Mesendoderm (in vitro differentiated cells): Measurements from ENCODE around the gene GTF2I.
A peak's percentile ranks its signal among the peaks of the same experiment; 100 is the strongest.

ENCODE experiments used
- DNase-seq: peaks from one replicate; pipeline ENCODE4 v3.0.0; 2013
- H2AK5ac ChIP-seq: 2 replicates; pipeline ENCODE4 v1.6.1; 2013; ENCODE audit warnings: low read length, inconsistent platforms
- H2BK120ac ChIP-seq: 2 replicates; pipeline ENCODE4 v1.6.1; 2013; ENCODE audit warnings: low read depth, mild to moderate bottlenecking, low read length, moderate library complexity, mixed read lengths
- H2BK15ac ChIP-seq: replicated peaks from 2 replicates; pipeline ENCODE4 v1.6.1; 2013; ENCODE audit warnings: low read depth, mild to moderate bottlenecking, moderate library complexity
- H2BK5ac ChIP-seq: 2 replicates; pipeline ENCODE4 v1.6.1; 2013; ENCODE audit warnings: low read length, inconsistent platforms
- H3K18ac ChIP-seq: 2 replicates; pipeline ENCODE4 v1.6.1; 2013; ENCODE audit warnings: mild to moderate bottlenecking, low read length, mixed read lengths
- H3K23ac ChIP-seq: one replicate; pipeline ENCODE4 v1.6.1; 2013; ENCODE audit warnings: low read length
- H3K27ac ChIP-seq: 2 replicates; pipeline ENCODE4 v1.5.1; 2013; ENCODE audit warnings: low read depth, mild to moderate bottlenecking, inconsistent platforms, low read length, moderate library complexity
- H3K27me3 ChIP-seq: 2 replicates; pipeline ENCODE4 v1.6.1; 2013; ENCODE audit warnings: low read length, control low read depth, mild to moderate bottlenecking, inconsistent platforms; ENCODE audit not compliant: insufficient read depth, poor library complexity
- H3K36me3 ChIP-seq: 2 replicates; pipeline ENCODE4 v1.6.1; 2013; ENCODE audit warnings: low read length, inconsistent platforms; ENCODE audit not compliant: control insufficient read depth, insufficient read depth
- H3K4ac ChIP-seq: one replicate; pipeline ENCODE4 v1.6.1; 2013; ENCODE audit warnings: low read depth, mild to moderate bottlenecking, low read length, moderate library complexity
- H3K4me1 ChIP-seq: 2 replicates; pipeline ENCODE4 v1.6.1; 2013; ENCODE audit warnings: low read depth, low read length, inconsistent platforms; ENCODE audit not compliant: control insufficient read depth
- H3K4me2 ChIP-seq: 2 replicates; pipeline ENCODE4 v1.6.1; 2013; ENCODE audit warnings: low read length
- H3K4me3 ChIP-seq: 2 replicates; pipeline ENCODE4 v1.5.1; 2013; ENCODE audit warnings: mild to moderate bottlenecking, low read length
- H3K56ac ChIP-seq: one replicate; pipeline ENCODE4 v1.6.1; 2013; ENCODE audit warnings: low read length
- H3K79me1 ChIP-seq: 2 replicates; pipeline ENCODE4 v1.6.1; 2013; ENCODE audit warnings: low read length, inconsistent platforms
- H3K79me2 ChIP-seq: 2 replicates; pipeline ENCODE4 v1.6.1; 2013; ENCODE audit warnings: mild to moderate bottlenecking, low read length; ENCODE audit not compliant: control insufficient read depth, insufficient read depth
- H3K9ac ChIP-seq: 2 replicates; pipeline ENCODE4 v1.6.1; 2013; ENCODE audit warnings: low read length, inconsistent platforms
- H4K5ac ChIP-seq: one replicate; pipeline ENCODE4 v1.6.1; 2013; ENCODE audit warnings: low read length
- H4K8ac ChIP-seq: one replicate; pipeline ENCODE4 v1.6.1; 2013; ENCODE audit warnings: low read depth, mild to moderate bottlenecking, control low read depth, low read length, moderate library complexity
- WGBS: extraction: QIAGEN DNeasy Blood & Tissue Kit; methylation state at CpG from one replicate; pipeline ENCODE4 v1.1.7; 2013; ENCODE audit warnings: low lambda C conversion rate, missing lambda C conversion rate; ENCODE audit not compliant: insufficient coverage; ENCODE audit errors: extremely low coverage; 5-methylcytosine and 5-hydroxymethylcytosine counted together

Gene GTF2I

GRCh38 chr7:74622228-74622749 is 35.2 kb upstream of the GTF2I start:
- Histone ChIP-seq H3K36me3 (no peaks in the 10 kb centered on the region), H3K9ac (no peak overlapping the region), H4K8ac (no peak overlapping the region), H3K18ac (no peak overlapping the region), H3K27me3 (no peaks in the 10 kb centered on the region), H2BK120ac (no peak overlapping the region), H3K4me1 (peaks cover under 1% of the 10 kb centered on the region), H3K79me2 (no peaks in the 10 kb centered on the region), H3K79me1 (no peaks in the 10 kb centered on the region), H2AK5ac (no peak overlapping the region), H3K4me2 (no peak overlapping the region), H4K5ac (no peak overlapping the region), H3K4ac (no peak overlapping the region), H3K23ac (no peak overlapping the region), H3K4me3 (no peak overlapping the region), H3K27ac (no peak overlapping the region), H2BK5ac (no peak overlapping the region), H3K56ac (no peak overlapping the region), H2BK15ac (no peak overlapping the region)
- WGBS: no CpG with 5 or more reads among the region's 5 CpGs
- DNase-seq: no peak

- H2BK15ac ChIP-seq: no peak overlapping the region
- no peak for DNase-seq
- H3K4me2 ChIP-seq: no peak overlapping the region
- H3K4ac ChIP-seq: no peak overlapping the region
- no peak overlapping the region for H3K4me3 ChIP-seq
- WGBS: no CpG with 5 or more reads among the region's 9 CpGs
- no peak overlapping the region for H3K27ac ChIP-seq
- H3K4me1 ChIP-seq: no peaks in the 10 kb centered on the region
- H3K79me1 ChIP-seq: no peaks in the 10 kb centered on the region
- H3K56ac ChIP-seq: no peak overlapping the region
- H3K36me3 ChIP-seq: no peaks in the 10 kb centered on the region
- no peak overlapping the region for H4K8ac ChIP-seq
- no peak overlapping the region for H4K5ac ChIP-seq
- no peaks in the 10 kb centered on the region for H3K79me2 ChIP-seq
- no peak overlapping the region for H2BK120ac ChIP-seq
- no peak overlapping the region for H2AK5ac ChIP-seq
- H3K23ac ChIP-seq: no peak overlapping the region
- no peaks in the 10 kb centered on the region for H3K27me3 ChIP-seq
- no peak overlapping the region for H3K18ac ChIP-seq
- no peak overlapping the region for H3K9ac ChIP-seq
- no peak overlapping the region for H2BK5ac ChIP-seq
Observed at GRCh38 chr7:74623135-74623534, 34.4 kb upstream of the GTF2I start.

GRCh38 chr7:74625446-74625845 is 32.1 kb upstream of the GTF2I start:
- H2BK5ac ChIP-seq: no peak overlapping the region
- H3K79me2 ChIP-seq: no peaks in the 10 kb centered on the region
- H2BK120ac ChIP-seq: no peak overlapping the region
- H3K18ac ChIP-seq: no peak overlapping the region
- H3K9ac ChIP-seq: no peak overlapping the region
- no peak for DNase-seq
- no peak overlapping the region for H2AK5ac ChIP-seq
- no peak overlapping the region for H2BK15ac ChIP-seq
- H3K4me3 ChIP-seq: no peak overlapping the region
- H3K4me2 ChIP-seq: no peak overlapping the region
- H3K27ac ChIP-seq: no peak overlapping the region
- H4K8ac ChIP-seq: no peak overlapping the region
- H3K56ac ChIP-seq: no peak overlapping the region
- H3K27me3 ChIP-seq: no peaks in the 10 kb centered on the region
- no CpG with 5 or more reads among the region's 3 CpGs for WGBS
- no peak overlapping the region for H4K5ac ChIP-seq
- no peaks in the 10 kb centered on the region for H3K79me1 ChIP-seq
- no peak overlapping the region for H3K4ac ChIP-seq
- no peaks in the 10 kb centered on the region for H3K36me3 ChIP-seq
- no peaks in the 10 kb centered on the region for H3K4me1 ChIP-seq
- no peak overlapping the region for H3K23ac ChIP-seq

- WGBS: no CpG with 5 or more reads among the region's 12 CpGs
- DNase-seq: peak; percentile 46
- Histone ChIP-seq H3K9ac (no peak overlapping the region), H2BK5ac (no peak overlapping the region), H2BK120ac (no peak overlapping the region), H3K4me1 (no peaks in the 10 kb centered on the region), H3K4me2 (no peak overlapping the region), H2BK15ac (no peak overlapping the region), H3K36me3 (no peaks in the 10 kb centered on the region), H3K79me2 (no peaks in the 10 kb centered on the region), H3K27ac (no peak overlapping the region), H3K4me3 (no peak overlapping the region), H3K79me1 (no peaks in the 10 kb centered on the region), H3K18ac (no peak overlapping the region), H3K4ac (peak overlapping the region; percentile 93), H4K5ac (no peak overlapping the region), H3K56ac (peak overlapping the region; percentile 22), H3K27me3 (no peaks in the 10 kb centered on the region), H4K8ac (no peak overlapping the region), H2AK5ac (no peak overlapping the region), H3K23ac (no peak overlapping the region)
Observed at GRCh38 chr7:74627661-74628411, 29.7 kb upstream of the GTF2I start.

GRCh38 chr7:74632505-74632904 is 25.0 kb upstream of the GTF2I start:
- Histone ChIP-seq H3K4me2 (no peak overlapping the region), H3K56ac (no peak overlapping the region), H2BK120ac (no peak overlapping the region), H3K9ac (no peak overlapping the region), H3K18ac (no peak overlapping the region), H3K27me3 (no peaks in the 10 kb centered on the region), H3K79me2 (no peaks in the 10 kb centered on the region), H3K27ac (no peak overlapping the region), H2BK15ac (no peak overlapping the region), H4K8ac (no peak overlapping the region), H4K5ac (no peak overlapping the region), H3K79me1 (no peaks in the 10 kb centered on the region), H3K4me1 (no peaks in the 10 kb centered on the region), H2AK5ac (no peak overlapping the region), H3K23ac (no peak overlapping the region), H3K4ac (no peak overlapping the region), H3K36me3 (no peaks in the 10 kb centered on the region), H2BK5ac (no peak overlapping the region), H3K4me3 (no peak overlapping the region)
- DNase-seq: no peak
- WGBS: no CpG with 5 or more reads among the region's 8 CpGs
